ENCODE measurements around the gene C5orf46.

DNA sequence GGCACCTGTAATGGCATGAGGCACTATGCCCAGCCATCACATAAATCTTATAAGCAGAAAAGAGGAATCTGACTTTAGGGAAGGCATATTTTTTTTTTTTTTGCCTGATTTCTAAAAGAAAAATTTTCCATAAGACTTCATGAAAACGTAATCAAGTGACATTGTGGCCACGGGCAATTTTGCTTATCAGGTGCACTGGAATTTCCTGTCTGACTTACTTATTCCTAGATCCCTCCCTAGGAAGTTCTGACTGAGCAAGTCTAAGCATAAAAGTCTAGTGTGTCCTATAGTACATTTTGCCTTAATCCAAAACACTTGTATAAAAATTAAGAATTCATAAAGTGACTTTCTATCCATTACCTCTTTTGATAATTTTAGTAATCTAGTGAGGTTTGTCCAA lies 12.5 kb downstream of the C5orf46 start:
- TF ChIP-seq GATA2 (IDR thresholded peaks at IDR 0.05; ENCODE audit: low read depth, low read length) (no peak), GATA3 (IDR thresholded peaks at IDR 0.05; ENCODE audit: low read depth, low read length) (no peak)
